Liver (tissue), 9 donors: ENCODE measurements around the gene ST6GALNAC4. TPM values are rescaled to one million over a fixed set of nuclear protein-coding genes. Genes with fewer than 3 reads are reported as not detected.

ENCODE experiments used
- DNase-seq: peaks from one replicate; pipeline ENCODE4 v3.0.0-alpha.2; 2017; ENCODE audit warnings: low spot score
- H3K27ac ChIP-seq, 2 donors: one replicate each; pipeline ENCODE4 v1.7.0; 2013; ENCODE audit warnings: inconsistent platforms in 2 of 2, low read length in 2 of 2, control low read depth in 1 of 2, low read depth in 1 of 2, mild to moderate bottlenecking in 1 of 2
- H3K27me3 ChIP-seq, 4 donors: one replicate each; pipeline versions ENCODE4 v1.6.1 to v1.7.0; 2013; ENCODE audit warnings: low read length in 3 of 4, inconsistent platforms in 1 of 4, mild to moderate bottlenecking in 1 of 4, moderate library complexity in 1 of 4; ENCODE audit not compliant: control insufficient read depth in 4 of 4, insufficient read depth in 4 of 4
- H3K36me3 ChIP-seq, 4 donors: one replicate each; pipeline versions ENCODE4 v1.6.1 to v1.7.0; 2013; ENCODE audit warnings: low read length in 3 of 4, mild to moderate bottlenecking in 3 of 4, low read depth in 1 of 4, moderate library complexity in 1 of 4; ENCODE audit not compliant: control insufficient read depth in 4 of 4, insufficient read depth in 3 of 4
- H3K4me1 ChIP-seq, 4 donors: one replicate each; pipeline versions ENCODE4 v1.6.1 to v1.7.0; 2013; ENCODE audit warnings: low read length in 3 of 4, mild to moderate bottlenecking in 3 of 4, moderate library complexity in 1 of 4; ENCODE audit not compliant: control insufficient read depth in 4 of 4, insufficient read depth in 4 of 4
- H3K4me3 ChIP-seq, 3 donors: one replicate each; pipeline versions ENCODE4 v1.6.1 to v1.7.0; 2013; ENCODE audit warnings: low read length in 3 of 3, control low read depth in 1 of 3, low read depth in 1 of 3, mild to moderate bottlenecking in 1 of 3
- H3K9ac ChIP-seq, 2 donors: one replicate each; pipeline ENCODE4 v1.7.0; 2013; ENCODE audit warnings: low read length in 2 of 2, mild to moderate bottlenecking in 2 of 2, moderate library complexity in 2 of 2, control low read depth in 1 of 2, low read depth in 1 of 2
- H3K9me3 ChIP-seq, 4 donors: one replicate each; pipeline versions ENCODE4 v1.6.1 to v1.7.0; 2013; ENCODE audit warnings: low read length in 3 of 4; ENCODE audit not compliant: control insufficient read depth in 4 of 4
- CTCF ChIP-seq: fragments of 150-350 bp; IDR thresholded peaks from 2 replicates; pipeline ENCODE4 v1.5.1; 2017; ENCODE audit warnings: improper control_type of control experiment, low read depth, low read length; ENCODE audit not compliant: missing input control
- EGR1 ChIP-seq, 2 donors: IDR thresholded peaks; 2 replicates each; pipeline ENCODE4 v1.6.1; 2016 to 2018; ENCODE audit warnings: antibody characterized with exemption in 2 of 2, low read depth in 2 of 2
- GABPA ChIP-seq, 2 donors: IDR thresholded peaks in 1 of 2; conservative IDR thresholded peaks in 1 of 2; 2 replicates each; pipeline ENCODE4 v1.6.1; 2016; ENCODE audit warnings: antibody characterized with exemption in 2 of 2, mild to moderate bottlenecking in 1 of 2, moderate library complexity in 1 of 2
- HNF4A ChIP-seq, 2 donors: conservative IDR thresholded peaks; 2 replicates each; pipeline ENCODE4 v1.6.1; 2016; ENCODE audit warnings: antibody characterized with exemption in 2 of 2, mild to moderate bottlenecking in 2 of 2
- HNF4G ChIP-seq: IDR thresholded peaks from 2 replicates; pipeline ENCODE4 v1.6.1; 2016; ENCODE audit warnings: antibody characterized with exemption
- JUND ChIP-seq, 2 donors: IDR thresholded peaks; 2 replicates each; pipeline ENCODE4 v1.6.1; 2016; ENCODE audit warnings: antibody characterized with exemption in 2 of 2
- MAX ChIP-seq: IDR thresholded peaks from 2 replicates; pipeline ENCODE4 v1.6.1; 2016; ENCODE audit warnings: antibody characterized with exemption
- NR2F2 ChIP-seq: IDR thresholded peaks from 2 replicates; pipeline ENCODE4 v1.6.1; 2016; ENCODE audit warnings: antibody characterized with exemption
- WGBS: extraction: QIAGEN DNeasy Blood & Tissue Kit; methylation state at CpG from one replicate; pipeline ENCODE4 v1.1.7; 2013; 5-methylcytosine and 5-hydroxymethylcytosine counted together
- polyA plus RNA-seq, 2 donors: library from polyadenylated mRNA; stranded (reverse) in 1 of 2; unstranded in 1 of 2; fragments of 200-250 nt in 1 of 2; fragments of >200 nt in 1 of 2; fragmentation: Nextera tagmentation in 1 of 2; extraction: Ambion mirVana in 1 of 2; gene quantifications; one replicate each; pipeline versions ENCODE4 v1.2.1 to v1.2.3, GENCODE V29; 2013 to 2015
- total RNA-seq, 2 donors: library from RNA; depleted of rRNA; stranded (reverse); fragments of >200 nt; gene quantifications; one replicate each; pipeline ENCODE4 v1.2.3, GENCODE V29; 2014
- TF ChIP-seq, protein P1 (sequence below): IDR thresholded peaks from 2 replicates; pipeline ENCODE4 v1.6.1; 2016; ENCODE audit warnings: antibody characterized with exemption
- donor health status: healthy.
- donor health status: healthy.
- donor health status: healthy.
- donor health status: healthy.
- donor health status: healthy.

Gene ST6GALNAC4
- total and polyA plus RNA-seq, 4 donors = 2.5 to 83.7 (median 7.5) TPM

GRCh38 chr9:127919253-127919815, 2.5 kb upstream of the ST6GALNAC4 start (continued):
- TF ChIP-seq MAX (peak; percentile 82), GABPA (IDR thresholded peaks at IDR 0.05 in 1 of 2, conservative IDR thresholded peaks at IDR 0.05 in 1 of 2) (peak in 1 of 2 donors; percentile 83), EGR1 (IDR thresholded peaks at IDR 0.05; ENCODE audit: low read depth in 2 of 2) (peak in 1 of 2 donors; percentile 83)

DNA sequence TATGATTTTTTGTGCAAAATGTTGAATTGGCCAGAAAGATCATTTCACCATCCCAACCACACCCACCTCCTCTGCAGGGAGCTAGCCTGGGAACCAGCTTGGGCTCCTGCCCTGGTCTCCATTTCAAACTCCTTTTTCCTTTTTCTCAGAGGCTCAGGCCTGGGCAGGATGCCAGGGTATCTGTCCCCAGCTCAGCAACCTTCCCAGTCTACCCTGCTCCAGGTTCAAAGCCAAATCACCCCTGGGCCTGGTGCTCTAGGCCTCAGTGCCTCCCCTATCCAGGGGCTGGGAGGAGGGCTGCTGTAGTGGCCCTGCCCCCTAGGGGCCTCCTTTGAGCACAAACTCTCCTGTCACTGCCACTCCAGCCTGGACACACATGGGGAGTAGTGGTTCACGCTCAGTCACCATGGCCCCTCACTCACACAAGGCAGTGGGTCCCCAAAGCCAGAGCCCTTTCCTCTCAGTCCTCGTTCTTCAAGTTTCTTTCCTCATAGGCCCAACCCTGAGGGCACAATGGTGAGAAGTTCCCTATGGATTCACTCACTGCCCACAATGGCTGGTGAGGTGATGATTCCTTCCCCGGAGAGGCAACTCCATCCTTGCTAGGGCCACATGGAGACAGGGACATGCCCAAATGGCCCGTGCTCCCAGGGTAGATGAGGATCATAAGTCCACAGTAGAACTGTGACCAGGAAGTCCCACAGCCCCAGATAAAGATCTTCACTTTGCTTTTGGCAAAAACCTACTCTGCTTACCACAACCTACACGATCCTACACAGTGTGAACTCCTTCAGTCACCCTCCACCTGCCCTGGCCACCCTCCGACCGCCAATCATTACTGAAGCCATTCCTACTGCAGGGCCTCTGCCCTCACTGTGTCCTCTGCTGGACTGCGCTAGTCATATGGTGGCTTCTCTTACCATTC, 1.6 kb upstream of the ST6GALNAC4 start:
- WGBS = 89% methylated on average over 8 of the region's 8 CpGs
- Histone ChIP-seq H3K9ac (no peak overlapping the region), H3K27me3 (no peaks in the 10 kb centered on the region), H3K4me1 (peaks cover 7 to 32% (median 18%) of the 10 kb centered on the region in 4 donors), H3K36me3 (no peaks in the 10 kb centered on the region), H3K9me3 (no peaks in the 10 kb centered on the region), H3K27ac (peak overlapping the region in 1 of 2 donors; percentile 29), H3K4me3 (no peak overlapping the region)
- DNase-seq = no peak
- no peak for TF ChIP-seq JUND (IDR thresholded peaks at IDR 0.05)

- H3K4me3 ChIP-seq = no peak overlapping the region
- H3K9ac ChIP-seq = no peak overlapping the region
- no peaks in the 10 kb centered on the region for H3K9me3 ChIP-seq
- H3K4me1 ChIP-seq = peaks cover 7 to 37% (median 20%) of the 10 kb centered on the region in 4 donors
- no peaks in the 10 kb centered on the region for H3K36me3 ChIP-seq
- H3K27ac ChIP-seq = no peak overlapping the region
- no peaks in the 10 kb centered on the region for H3K27me3 ChIP-seq
- WGBS = 74% methylated on average over 6 of the region's 6 CpGs
- TF ChIP-seq, protein P1, sequence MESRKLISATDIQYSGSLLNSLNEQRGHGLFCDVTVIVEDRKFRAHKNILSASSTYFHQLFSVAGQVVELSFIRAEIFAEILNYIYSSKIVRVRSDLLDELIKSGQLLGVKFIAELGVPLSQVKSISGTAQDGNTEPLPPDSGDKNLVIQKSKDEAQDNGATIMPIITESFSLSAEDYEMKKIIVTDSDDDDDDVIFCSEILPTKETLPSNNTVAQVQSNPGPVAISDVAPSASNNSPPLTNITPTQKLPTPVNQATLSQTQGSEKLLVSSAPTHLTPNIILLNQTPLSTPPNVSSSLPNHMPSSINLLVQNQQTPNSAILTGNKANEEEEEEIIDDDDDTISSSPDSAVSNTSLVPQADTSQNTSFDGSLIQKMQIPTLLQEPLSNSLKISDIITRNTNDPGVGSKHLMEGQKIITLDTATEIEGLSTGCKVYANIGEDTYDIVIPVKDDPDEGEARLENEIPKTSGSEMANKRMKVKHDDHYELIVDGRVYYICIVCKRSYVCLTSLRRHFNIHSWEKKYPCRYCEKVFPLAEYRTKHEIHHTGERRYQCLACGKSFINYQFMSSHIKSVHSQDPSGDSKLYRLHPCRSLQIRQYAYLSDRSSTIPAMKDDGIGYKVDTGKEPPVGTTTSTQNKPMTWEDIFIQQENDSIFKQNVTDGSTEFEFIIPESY = no peak
- TF ChIP-seq NR2F2 = no peak
- no peak for DNase-seq
Measured at GRCh38 chr9:127917603-127918002, 762 bp upstream of the ST6GALNAC4 start.

DNA sequence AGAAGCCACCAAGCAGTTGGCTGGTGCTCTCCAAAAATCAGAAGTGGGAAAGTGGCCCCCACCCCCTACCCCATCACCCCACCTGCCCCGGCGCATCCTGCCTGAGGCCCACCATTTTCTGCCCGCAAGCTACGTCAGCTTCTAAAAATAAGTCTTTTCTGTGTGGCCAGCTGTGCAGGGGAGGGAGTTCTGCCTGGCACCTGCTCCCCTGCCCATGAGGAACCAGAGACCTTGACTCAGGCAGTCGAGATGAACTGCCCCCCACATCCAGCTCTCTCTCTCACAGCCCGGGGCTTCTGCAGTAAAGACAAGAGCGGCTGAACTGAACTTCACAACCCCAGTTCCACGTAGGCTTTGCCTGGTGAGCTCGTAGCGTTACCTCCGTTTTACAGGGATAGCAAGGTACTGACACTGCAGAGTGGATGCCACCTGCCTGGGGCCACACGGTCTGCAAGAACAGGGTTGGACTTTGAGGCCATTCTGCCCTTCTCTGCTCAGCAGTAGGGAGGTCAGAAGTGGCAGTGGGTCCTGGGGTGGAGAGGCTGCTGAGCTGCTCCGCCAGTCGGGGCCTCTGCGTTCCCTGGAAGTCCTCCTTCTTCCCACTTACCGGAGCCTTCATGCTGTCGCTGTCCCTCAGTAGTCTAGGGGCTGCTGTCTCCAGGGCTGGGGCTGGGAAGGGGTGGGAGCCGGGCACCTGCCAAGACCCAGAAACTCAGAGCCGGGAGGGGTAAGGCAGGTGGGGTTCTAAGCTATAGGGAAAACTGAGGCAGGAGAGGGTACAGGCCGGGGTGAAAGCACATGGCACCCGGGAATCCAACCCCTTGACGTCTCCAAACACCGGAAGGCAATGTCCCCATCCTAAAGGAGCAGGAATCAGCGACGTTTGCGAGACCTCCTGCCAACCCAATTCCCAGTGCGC, 781 bp downstream of the ST6GALNAC4 start:
- peak overlapping the region; percentile 25 to 69 (median 61) for H3K4me3 ChIP-seq
- 54% methylated on average over 27 of the region's 27 CpGs for WGBS
- peak overlapping the region in 1 of 2 donors; percentile 28 for H3K9ac ChIP-seq
- no peaks in the 10 kb centered on the region for H3K9me3 ChIP-seq
- no peaks in the 10 kb centered on the region for H3K27me3 ChIP-seq
- peaks cover 7 to 28% (median 14%) of the 10 kb centered on the region in 4 donors for H3K4me1 ChIP-seq
- no peaks in the 10 kb centered on the region for H3K36me3 ChIP-seq
- DNase-seq = no peak
- TF ChIP-seq CTCF (no peak), GABPA (IDR thresholded peaks at IDR 0.05 in 1 of 2, conservative IDR thresholded peaks at IDR 0.05 in 1 of 2) (no peak), HNF4A (conservative IDR thresholded peaks at IDR 0.05) (peak; percentile 6 to 23), HNF4G (no peak)
- TF ChIP-seq, protein P1 = no peak
- peak overlapping the region in 1 of 2 donors; percentile 13 for H3K27ac ChIP-seq
